KMS-11 (cell line): ENCODE data around the gene GOLGA2.
A peak's percentile ranks its signal among the peaks of the same experiment; 100 is the strongest.

Experiments used
- H2AFZ ChIP-seq: fragments of 200-600 bp; sonication (generic); 2 replicates; pipeline ENCODE4 v1.6.1; 2016; ENCODE audit warnings: antibody characterized with exemption, mixed run types, low read depth
- H3K27ac ChIP-seq: fragments of 200-600 bp; sonication (generic); 2 replicates; pipeline ENCODE4 v1.6.1; 2016; ENCODE audit warnings: mild to moderate bottlenecking, mixed run types
- H3K27me3 ChIP-seq: fragments of 200-600 bp; sonication (generic); 2 replicates; pipeline ENCODE4 v1.6.1; 2017; ENCODE audit warnings: mild to moderate bottlenecking, low read depth, mixed run types, moderate library complexity; ENCODE audit not compliant: insufficient read depth
- H3K36me3 ChIP-seq: fragments of 200-600 bp; sonication (generic); 2 replicates; pipeline ENCODE4 v1.6.1; 2017; ENCODE audit warnings: mild to moderate bottlenecking, mixed run types; ENCODE audit not compliant: insufficient read depth
- H3K4me1 ChIP-seq: fragments of 200-600 bp; sonication (generic); 2 replicates; pipeline ENCODE4 v1.6.1; 2016; ENCODE audit warnings: mild to moderate bottlenecking, low read depth, mixed run types; ENCODE audit not compliant: poor library complexity, severe bottlenecking
- H3K4me2 ChIP-seq: fragments of 200-600 bp; sonication (generic); 2 replicates; pipeline ENCODE4 v1.7.0; 2016; ENCODE audit warnings: mild to moderate bottlenecking, mixed run types
- H3K4me3 ChIP-seq: fragments of 200-600 bp; sonication (generic); IDR thresholded peaks from 2 replicates; pipeline ENCODE4 v1.6.1; 2017; ENCODE audit warnings: low read depth, low read length, mixed read lengths; ENCODE audit not compliant: insufficient read depth
- H3K79me2 ChIP-seq: fragments of 200-600 bp; sonication (generic); 2 replicates; pipeline ENCODE4 v1.6.1; 2016; ENCODE audit warnings: low read depth, mixed run types; ENCODE audit not compliant: insufficient read depth
- H3K9ac ChIP-seq: fragments of 200-600 bp; sonication (generic); 2 replicates; pipeline ENCODE4 v1.6.1; 2016; ENCODE audit warnings: mild to moderate bottlenecking, mixed run types
- H4K20me1 ChIP-seq: fragments of 200-600 bp; sonication (generic); 2 replicates; pipeline ENCODE4 v1.6.1; 2016; ENCODE audit warnings: mild to moderate bottlenecking, mixed run types; ENCODE audit not compliant: insufficient read depth
- TF ChIP-seq, protein P1 (sequence below): fragments of 200-600 bp; sonication (generic); conservative IDR thresholded peaks from 2 replicates; pipeline ENCODE4 v1.6.1; 2017; ENCODE audit warnings: low read depth, mild to moderate bottlenecking, antibody characterized with exemption, low read length, moderate library complexity, mixed read lengths

Gene GOLGA2

DNA sequence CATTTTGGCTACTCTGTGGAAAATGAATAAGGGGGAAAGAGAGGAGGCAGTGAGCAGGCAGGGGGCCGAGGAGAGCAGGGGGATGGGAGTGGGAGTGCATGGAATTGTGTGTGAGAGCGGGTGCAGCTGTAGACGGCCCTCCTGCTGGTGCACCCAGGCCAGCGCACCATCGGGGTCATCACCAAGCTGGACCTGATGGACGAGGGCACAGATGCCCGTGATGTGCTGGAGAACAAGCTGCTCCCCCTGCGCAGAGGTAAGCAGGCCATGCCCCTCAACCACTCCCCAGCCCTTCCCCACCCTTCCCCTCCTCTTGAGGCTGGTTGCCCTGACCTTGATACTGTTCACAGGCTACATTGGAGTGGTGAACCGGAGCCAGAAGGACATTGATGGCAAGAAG is 56.0 kb downstream of the GOLGA2 start:
- no peak overlapping the region for H3K27ac ChIP-seq
- H3K9ac ChIP-seq, result no peak overlapping the region
- no peaks in the 10 kb centered on the region for H3K79me2 ChIP-seq
- no peak overlapping the region for H2AFZ ChIP-seq
- no peak overlapping the region for H3K4me2 ChIP-seq
- no peaks in the 10 kb centered on the region for H3K36me3 ChIP-seq
- H4K20me1 ChIP-seq, result no peaks in the 10 kb centered on the region
- TF ChIP-seq, protein P1, sequence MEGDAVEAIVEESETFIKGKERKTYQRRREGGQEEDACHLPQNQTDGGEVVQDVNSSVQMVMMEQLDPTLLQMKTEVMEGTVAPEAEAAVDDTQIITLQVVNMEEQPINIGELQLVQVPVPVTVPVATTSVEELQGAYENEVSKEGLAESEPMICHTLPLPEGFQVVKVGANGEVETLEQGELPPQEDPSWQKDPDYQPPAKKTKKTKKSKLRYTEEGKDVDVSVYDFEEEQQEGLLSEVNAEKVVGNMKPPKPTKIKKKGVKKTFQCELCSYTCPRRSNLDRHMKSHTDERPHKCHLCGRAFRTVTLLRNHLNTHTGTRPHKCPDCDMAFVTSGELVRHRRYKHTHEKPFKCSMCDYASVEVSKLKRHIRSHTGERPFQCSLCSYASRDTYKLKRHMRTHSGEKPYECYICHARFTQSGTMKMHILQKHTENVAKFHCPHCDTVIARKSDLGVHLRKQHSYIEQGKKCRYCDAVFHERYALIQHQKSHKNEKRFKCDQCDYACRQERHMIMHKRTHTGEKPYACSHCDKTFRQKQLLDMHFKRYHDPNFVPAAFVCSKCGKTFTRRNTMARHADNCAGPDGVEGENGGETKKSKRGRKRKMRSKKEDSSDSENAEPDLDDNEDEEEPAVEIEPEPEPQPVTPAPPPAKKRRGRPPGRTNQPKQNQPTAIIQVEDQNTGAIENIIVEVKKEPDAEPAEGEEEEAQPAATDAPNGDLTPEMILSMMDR, result no peak
- peaks cover 55% of the 10 kb centered on the region for H3K27me3 ChIP-seq
- peaks cover 8% of the 10 kb centered on the region for H3K4me1 ChIP-seq
- no peak overlapping the region for H3K4me3 ChIP-seq

DNA sequence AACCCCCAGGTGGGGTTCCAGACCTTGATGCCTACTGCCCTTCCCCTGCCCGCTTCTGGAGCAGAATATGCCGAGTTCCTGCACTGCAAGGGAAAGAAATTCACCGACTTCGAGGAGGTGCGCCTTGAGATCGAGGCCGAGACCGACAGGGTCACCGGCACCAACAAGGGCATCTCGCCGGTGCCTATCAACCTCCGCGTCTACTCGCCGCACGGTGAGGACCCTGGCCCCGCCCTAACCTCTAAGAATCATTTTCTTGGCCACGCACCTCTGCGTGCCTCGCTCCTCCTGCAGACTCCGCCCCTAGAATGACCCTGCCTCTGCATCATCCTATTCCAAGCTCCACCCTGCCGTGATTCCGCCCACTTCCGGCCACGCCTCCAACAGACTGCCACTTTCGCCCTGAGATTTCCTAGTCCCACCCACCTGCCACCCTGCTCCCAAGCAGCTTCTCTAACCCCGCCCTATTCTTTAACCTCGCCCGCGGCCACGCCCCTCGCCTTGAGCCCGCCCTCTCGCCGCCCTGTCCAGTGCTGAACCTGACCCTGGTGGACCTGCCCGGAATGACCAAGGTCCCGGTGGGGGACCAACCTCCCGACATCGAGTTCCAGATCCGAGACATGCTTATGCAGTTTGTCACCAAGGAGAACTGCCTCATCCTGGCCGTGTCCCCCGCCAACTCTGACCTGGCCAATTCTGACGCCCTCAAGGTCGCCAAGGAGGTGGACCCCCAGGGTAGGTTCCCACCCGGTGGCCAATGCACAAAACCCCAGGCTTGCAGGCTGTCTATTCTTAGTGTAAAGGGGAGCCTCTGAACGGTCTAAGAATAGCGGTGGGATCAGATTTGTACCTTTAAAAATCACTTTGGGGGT is 57.1 kb downstream of the GOLGA2 start:
- Histone ChIP-seq H3K9ac (no peak overlapping the region), H3K4me2 (peak overlapping the region; percentile 81), H3K36me3 (no peaks in the 10 kb centered on the region), H3K4me1 (peaks cover 8% of the 10 kb centered on the region), H4K20me1 (no peaks in the 10 kb centered on the region), H3K27ac (no peak overlapping the region), H3K4me3 (no peak overlapping the region), H2AFZ (peak overlapping the region; percentile 61), H3K79me2 (no peaks in the 10 kb centered on the region), H3K27me3 (peaks cover 47% of the 10 kb centered on the region)
- TF ChIP-seq, protein P1, result no peak

DNA sequence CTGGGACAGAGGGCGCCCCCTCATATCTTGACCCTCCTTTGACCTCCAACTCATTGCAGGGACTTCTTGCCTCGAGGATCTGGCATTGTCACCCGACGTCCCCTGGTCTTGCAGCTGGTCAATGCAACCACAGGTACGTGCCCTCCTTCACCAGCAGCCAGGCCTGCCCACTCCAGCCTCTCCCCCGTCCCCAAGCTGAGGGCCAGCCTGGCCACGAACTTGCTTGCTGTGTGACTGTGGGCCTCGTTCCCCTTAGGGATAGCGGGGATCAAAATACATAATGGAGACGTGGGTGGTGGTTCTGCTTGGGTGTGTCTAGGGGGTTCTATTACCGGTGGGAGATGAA is 57.7 kb downstream of the GOLGA2 start:
- Histone ChIP-seq H4K20me1 (no peaks in the 10 kb centered on the region), H2AFZ (peak overlapping the region; percentile 61), H3K27ac (no peak overlapping the region), H3K36me3 (no peaks in the 10 kb centered on the region), H3K79me2 (no peaks in the 10 kb centered on the region), H3K4me3 (no peak overlapping the region), H3K4me2 (peak overlapping the region; percentile 81), H3K9ac (no peak overlapping the region), H3K27me3 (peaks cover 41% of the 10 kb centered on the region), H3K4me1 (peaks cover 8% of the 10 kb centered on the region)
- TF ChIP-seq, protein P1, result no peak

DNA sequence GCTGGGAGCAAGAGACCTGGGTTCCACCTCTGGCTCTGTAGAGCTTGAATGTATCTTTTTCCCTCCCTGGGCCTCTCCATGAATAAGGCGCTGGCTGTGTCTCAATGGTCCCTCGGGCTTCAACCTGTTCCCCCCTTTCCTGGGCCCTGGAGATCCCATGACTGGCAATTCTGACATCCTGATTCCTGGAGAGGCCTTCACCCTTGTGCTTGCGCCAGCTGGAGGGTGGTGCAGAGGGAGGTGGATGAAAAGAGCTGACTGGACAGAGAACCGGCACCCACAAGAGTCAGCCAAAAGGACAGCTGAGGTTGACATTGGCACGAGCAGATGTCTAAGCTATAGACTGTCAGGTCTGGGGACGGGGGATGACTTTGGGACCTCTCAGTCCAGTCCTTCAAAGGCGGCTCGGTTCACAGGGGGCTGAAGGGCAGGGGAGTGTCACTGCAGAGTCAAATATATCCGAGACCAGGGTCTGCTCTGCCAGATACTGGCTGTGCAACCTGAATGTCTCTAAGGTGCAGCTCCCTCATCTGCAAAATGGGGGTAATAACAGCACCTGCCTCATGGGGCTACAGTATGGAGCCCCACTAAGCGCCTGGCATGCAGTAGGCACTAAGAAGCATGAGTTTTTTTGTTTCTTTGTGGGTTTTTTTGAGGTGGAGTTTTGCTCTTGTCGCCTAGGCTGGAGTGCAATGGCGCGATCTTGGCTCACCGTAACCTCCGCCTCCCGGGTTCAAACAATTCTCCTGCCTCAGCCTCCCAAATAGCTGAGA is 58.8 kb downstream of the GOLGA2 start:
- peaks cover 8% of the 10 kb centered on the region for H3K4me1 ChIP-seq
- no peak overlapping the region for H3K4me2 ChIP-seq
- TF ChIP-seq, protein P1, result no peak
- H3K27me3 ChIP-seq, result peaks cover 43% of the 10 kb centered on the region
- no peaks in the 10 kb centered on the region for H4K20me1 ChIP-seq
- H3K36me3 ChIP-seq, result no peaks in the 10 kb centered on the region
- no peak overlapping the region for H3K4me3 ChIP-seq
- no peak overlapping the region for H3K9ac ChIP-seq
- no peak overlapping the region for H2AFZ ChIP-seq
- H3K79me2 ChIP-seq, result no peaks in the 10 kb centered on the region
- H3K27ac ChIP-seq, result no peak overlapping the region
